ENCODE measurements around the gene MYBPC3. TPM values are rescaled to one million over a fixed set of nuclear protein-coding genes. Genes with fewer than 3 reads are reported as not detected.

The MYBPC3 gene
- total RNA-seq, 1 donor from 2014 or later = not detected

DNA sequence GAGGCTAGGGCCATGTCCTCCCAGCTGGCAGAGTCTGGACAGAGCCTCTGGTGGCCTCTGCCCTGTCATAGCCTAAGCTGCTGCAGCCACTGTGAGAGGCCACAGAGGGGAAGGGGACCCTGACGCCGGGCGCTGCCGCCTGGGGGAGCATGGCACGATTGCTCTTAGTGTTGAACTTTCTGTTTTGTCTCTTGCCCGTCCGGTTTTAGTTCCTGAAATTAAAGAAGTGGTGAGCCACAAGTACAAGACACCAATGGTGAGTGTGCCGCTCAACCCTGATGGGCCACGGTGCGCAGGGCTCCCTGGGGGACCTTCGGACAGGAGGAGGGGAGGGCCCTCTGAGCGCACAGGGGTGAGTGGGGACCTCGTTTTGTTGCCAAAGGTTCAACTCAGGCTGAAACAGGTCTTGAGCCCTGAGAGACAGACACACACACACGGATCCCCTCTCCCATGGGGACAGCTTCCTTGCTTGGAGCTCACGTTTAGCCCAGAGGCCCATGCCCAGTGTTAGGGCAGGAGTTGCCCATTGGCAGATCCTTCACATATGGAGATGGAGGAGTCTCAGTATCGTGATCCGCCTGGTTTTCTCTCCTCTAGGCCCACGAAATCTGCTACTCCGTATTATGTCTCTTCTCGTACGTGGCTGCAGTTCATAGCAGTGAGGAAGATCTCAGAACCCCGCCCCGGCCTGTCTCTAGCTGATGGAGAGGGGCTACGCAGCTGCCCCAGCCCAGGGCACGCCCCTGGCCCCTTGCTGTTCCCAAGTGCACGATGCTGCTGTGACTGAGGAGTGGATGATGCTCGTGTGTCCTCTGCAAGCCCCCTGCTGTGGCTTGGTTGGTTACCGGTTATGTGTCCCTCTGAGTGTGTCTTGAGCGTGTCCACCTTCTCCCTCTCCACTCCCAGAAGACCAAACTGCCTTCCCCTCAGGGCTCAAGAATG lies 23.8 kb downstream of the MYBPC3 start:
- intact Hi-C loops (cut with DNase I) = no loop called here
- TF ChIP-seq, protein P1, sequence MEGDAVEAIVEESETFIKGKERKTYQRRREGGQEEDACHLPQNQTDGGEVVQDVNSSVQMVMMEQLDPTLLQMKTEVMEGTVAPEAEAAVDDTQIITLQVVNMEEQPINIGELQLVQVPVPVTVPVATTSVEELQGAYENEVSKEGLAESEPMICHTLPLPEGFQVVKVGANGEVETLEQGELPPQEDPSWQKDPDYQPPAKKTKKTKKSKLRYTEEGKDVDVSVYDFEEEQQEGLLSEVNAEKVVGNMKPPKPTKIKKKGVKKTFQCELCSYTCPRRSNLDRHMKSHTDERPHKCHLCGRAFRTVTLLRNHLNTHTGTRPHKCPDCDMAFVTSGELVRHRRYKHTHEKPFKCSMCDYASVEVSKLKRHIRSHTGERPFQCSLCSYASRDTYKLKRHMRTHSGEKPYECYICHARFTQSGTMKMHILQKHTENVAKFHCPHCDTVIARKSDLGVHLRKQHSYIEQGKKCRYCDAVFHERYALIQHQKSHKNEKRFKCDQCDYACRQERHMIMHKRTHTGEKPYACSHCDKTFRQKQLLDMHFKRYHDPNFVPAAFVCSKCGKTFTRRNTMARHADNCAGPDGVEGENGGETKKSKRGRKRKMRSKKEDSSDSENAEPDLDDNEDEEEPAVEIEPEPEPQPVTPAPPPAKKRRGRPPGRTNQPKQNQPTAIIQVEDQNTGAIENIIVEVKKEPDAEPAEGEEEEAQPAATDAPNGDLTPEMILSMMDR (IDR thresholded peaks at IDR 0.05) = no peak
- Histone ChIP-seq H3K36me3 (peaks cover 0 to 33% of the 10 kb centered on the region in 2 donors), H3K27ac (no peak overlapping the region), H3K4me3 (no peak overlapping the region), H3K4me1 (no peaks in the 10 kb centered on the region), H3K27me3 (no peaks in the 10 kb centered on the region), H3K9me3 (no peaks in the 10 kb centered on the region)
- DNase-seq (ENCODE audit: low spot score in 2 of 2) = no peak

DNA sequence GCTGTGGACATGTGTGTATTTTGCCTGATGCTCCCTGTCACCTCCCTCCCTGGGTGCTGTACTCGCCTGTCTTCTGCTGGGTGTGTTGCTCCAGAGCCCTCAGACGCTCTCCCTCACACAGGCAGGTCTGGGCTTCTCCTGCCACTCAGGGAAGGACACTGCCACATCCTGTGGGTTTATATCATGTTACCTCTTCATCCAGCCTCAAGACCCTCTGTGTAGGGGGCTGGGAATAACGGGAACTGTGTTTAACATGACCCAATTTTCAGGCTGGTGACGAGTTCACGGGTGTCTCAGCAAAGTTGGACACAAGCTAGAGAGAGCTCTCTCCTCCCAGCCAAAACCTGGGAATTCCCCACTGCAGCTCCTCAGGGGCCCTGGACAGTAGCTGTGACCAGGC lies 24.6 kb downstream of the MYBPC3 start:
- H3K36me3 ChIP-seq = peaks cover 0 to 33% of the 10 kb centered on the region in 2 donors
- H3K4me3 ChIP-seq = no peak overlapping the region
- DNase-seq (ENCODE audit: low spot score in 2 of 2) = no peak
- H3K27ac ChIP-seq = no peak overlapping the region
- H3K9me3 ChIP-seq = no peaks in the 10 kb centered on the region
- no peaks in the 10 kb centered on the region for H3K4me1 ChIP-seq
- no peaks in the 10 kb centered on the region for H3K27me3 ChIP-seq
- TF ChIP-seq, protein P1 (IDR thresholded peaks at IDR 0.05) = no peak
- intact Hi-C loops (cut with DNase I) = no loop called here

DNA sequence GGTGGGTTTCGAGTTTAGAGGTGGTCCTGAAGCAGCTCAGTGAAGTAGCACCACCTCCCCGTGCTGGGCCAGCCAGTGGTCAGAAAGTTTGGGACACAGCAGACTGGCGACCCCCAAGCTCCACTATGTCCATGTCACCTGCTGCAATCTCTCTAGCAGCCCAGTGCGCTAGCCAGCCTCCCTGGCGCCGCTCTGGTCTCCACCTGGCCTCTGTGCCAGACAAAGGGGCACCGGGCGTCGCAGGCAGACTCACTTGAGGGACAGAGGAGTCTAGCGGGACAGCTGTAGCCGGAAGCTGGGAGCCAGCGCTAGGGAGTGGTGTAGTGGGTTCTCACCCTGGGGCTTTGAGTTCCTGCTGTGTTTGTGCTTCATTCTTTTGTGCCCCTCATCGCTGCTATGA lies 25.5 kb downstream of the MYBPC3 start:
- TF ChIP-seq, protein P1 (IDR thresholded peaks at IDR 0.05) = no peak
- Histone ChIP-seq H3K36me3 (peaks cover 7 to 37% of the 10 kb centered on the region in 2 donors), H3K27ac (no peak overlapping the region), H3K9me3 (no peaks in the 10 kb centered on the region), H3K27me3 (no peaks in the 10 kb centered on the region), H3K4me1 (no peaks in the 10 kb centered on the region), H3K4me3 (no peak overlapping the region)
- intact Hi-C loops (cut with DNase I) = no loop called here
- DNase-seq (ENCODE audit: low spot score in 2 of 2) = no peak

DNA sequence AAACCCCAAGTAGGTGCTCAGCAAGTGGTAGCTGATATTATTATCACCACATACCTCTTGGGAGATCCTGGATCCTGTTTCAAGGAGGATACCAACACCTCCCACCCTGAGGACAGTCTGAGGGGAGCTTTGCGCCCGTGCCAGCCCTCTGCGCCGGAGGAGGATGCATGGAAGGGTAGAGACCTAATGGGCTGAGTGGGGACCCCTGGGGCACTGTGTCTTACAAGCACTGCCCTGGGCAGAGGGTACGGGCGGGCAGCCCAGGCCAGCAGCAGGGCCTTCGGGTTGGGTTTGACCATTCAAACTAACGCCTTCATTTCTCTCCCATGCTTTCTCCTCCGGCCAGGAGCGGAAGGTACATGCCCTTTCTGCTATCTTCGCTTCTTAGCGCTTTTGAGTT lies 26.3 kb downstream of the MYBPC3 start:
- Histone ChIP-seq H3K27ac (no peak overlapping the region), H3K27me3 (no peaks in the 10 kb centered on the region), H3K4me3 (no peak overlapping the region), H3K36me3 (peaks cover 15 to 43% of the 10 kb centered on the region in 2 donors), H3K4me1 (no peaks in the 10 kb centered on the region), H3K9me3 (no peaks in the 10 kb centered on the region)
- TF ChIP-seq, protein P1 (IDR thresholded peaks at IDR 0.05) = no peak
- intact Hi-C loops (cut with DNase I) = no loop called here
- no peak for DNase-seq (ENCODE audit: low spot score in 2 of 2)

DNA sequence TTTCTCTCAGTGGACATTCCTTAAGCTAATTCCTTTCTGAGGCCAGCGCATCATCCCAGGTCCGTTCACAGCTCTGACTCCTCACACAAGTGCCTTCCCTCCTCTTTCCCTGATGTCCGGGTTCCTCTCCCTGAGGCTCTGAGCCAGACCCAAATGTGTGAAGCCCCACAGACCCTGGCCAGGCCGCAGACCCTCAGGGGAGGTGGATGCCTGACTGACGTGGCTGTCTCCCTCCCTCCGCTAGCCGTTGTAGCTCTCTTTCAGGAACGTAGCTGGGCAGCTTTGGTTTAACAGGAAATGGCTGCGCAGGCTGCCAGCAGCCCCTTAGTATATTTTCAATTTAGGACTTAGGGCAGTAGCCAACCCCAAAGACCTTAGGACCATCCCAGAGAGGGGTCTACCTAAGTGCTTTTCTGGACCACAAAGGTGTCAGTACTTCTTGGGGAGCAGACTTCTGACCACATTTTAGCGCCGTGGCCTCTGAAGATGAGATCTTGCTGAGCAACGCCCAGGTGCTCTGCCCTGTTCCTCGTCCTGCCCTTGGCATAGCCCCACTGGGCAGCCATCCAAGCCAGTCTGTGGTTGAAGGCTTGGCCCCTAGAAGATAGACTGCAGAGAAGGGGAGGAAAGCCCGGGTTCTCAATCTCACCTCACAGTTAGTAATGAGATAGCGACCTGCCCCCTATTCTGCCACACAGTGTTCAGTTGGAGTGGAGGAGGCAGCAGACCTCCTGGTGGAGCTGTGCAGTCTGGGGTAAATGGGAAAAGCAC lies 27.0 kb downstream of the MYBPC3 start:
- H3K4me1 ChIP-seq = no peaks in the 10 kb centered on the region
- TF ChIP-seq, protein P1 (IDR thresholded peaks at IDR 0.05) = no peak
- no peak overlapping the region for H3K27ac ChIP-seq
- H3K4me3 ChIP-seq = no peak overlapping the region
- H3K36me3 ChIP-seq = peaks cover 16 to 43% of the 10 kb centered on the region in 2 donors
- H3K9me3 ChIP-seq = no peaks in the 10 kb centered on the region
- no peaks in the 10 kb centered on the region for H3K27me3 ChIP-seq
- intact Hi-C loops (cut with DNase I) = no loop called here
- no peak for DNase-seq (ENCODE audit: low spot score in 2 of 2)
